Gastroesophageal sphincter (tissue), 3 donors: ENCODE data around the gene F5.

ENCODE experiments used
- EP300 ChIP-seq: sonication (generic); formaldehyde crosslinking; IDR thresholded peaks from one replicate; pipeline ENCODE4 v1.6.1; 2017; ENCODE audit warnings: antibody characterized with exemption, mild to moderate bottlenecking
- POLR2A ChIP-seq, 2 donors: fragments of 450-650 bp; IDR thresholded peaks; one replicate each; pipeline ENCODE4 v1.6.1; 2017; ENCODE audit warnings: antibody characterized with exemption in 2 of 2, mild to moderate bottlenecking in 2 of 2, moderate library complexity in 1 of 2
- POLR2AphosphoS5 ChIP-seq: sonication (generic); formaldehyde crosslinking; IDR thresholded peaks from one replicate; pipeline ENCODE4 v1.6.1; 2017; ENCODE audit warnings: antibody characterized with exemption
- TF ChIP-seq, protein P1 (sequence below), 4 experiments: fragments of 200-600 bp in 2 of 4; fragments of 450-650 bp in 2 of 4; sonication (generic) in 1 of 4; IDR thresholded peaks; one replicate each; pipeline ENCODE4 v1.5.1; 2017 to 2019; ENCODE audit warnings: antibody characterized with exemption in 4 of 4, mild to moderate bottlenecking in 2 of 4, moderate library complexity in 2 of 4

DNA sequence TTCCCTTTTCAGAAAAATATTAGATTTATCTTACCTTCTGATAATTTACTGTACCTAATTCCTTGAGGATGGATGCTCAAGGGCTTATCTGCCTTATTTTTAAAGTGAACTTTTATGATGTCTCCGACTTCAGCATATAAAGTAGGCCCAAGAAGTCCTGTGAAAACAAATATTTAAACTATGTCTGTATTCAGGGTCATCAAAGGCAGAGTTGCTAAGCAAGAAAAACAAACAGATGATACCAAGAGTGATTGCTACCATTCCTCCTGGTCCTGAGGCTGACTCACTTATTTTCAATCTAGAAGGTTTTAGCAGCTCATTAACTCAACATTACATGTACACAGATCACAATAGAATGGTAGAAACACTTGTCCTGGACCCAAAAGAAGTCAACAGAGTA is 14.1 kb downstream of the F5 start:
- TF ChIP-seq POLR2AphosphoS5: no peak
- TF ChIP-seq, protein P1, sequence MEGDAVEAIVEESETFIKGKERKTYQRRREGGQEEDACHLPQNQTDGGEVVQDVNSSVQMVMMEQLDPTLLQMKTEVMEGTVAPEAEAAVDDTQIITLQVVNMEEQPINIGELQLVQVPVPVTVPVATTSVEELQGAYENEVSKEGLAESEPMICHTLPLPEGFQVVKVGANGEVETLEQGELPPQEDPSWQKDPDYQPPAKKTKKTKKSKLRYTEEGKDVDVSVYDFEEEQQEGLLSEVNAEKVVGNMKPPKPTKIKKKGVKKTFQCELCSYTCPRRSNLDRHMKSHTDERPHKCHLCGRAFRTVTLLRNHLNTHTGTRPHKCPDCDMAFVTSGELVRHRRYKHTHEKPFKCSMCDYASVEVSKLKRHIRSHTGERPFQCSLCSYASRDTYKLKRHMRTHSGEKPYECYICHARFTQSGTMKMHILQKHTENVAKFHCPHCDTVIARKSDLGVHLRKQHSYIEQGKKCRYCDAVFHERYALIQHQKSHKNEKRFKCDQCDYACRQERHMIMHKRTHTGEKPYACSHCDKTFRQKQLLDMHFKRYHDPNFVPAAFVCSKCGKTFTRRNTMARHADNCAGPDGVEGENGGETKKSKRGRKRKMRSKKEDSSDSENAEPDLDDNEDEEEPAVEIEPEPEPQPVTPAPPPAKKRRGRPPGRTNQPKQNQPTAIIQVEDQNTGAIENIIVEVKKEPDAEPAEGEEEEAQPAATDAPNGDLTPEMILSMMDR (IDR thresholded peaks at IDR 0.05): no peak
- TF ChIP-seq POLR2A (IDR thresholded peaks at IDR 0.05): no peak
- TF ChIP-seq EP300: no peak
